HCT116 (cell line): ENCODE results near the gene PGR. TPM values are rescaled to one million over a fixed set of nuclear protein-coding genes. Genes with fewer than 3 reads are reported as not detected.

Experiments
- ATAC-seq: fragments of 200-7000 bp; cut with Tn5 transposase; 2 replicates; pipeline ENCODE4 v1.9.1; 2020; ENCODE audit warnings: mild to moderate bottlenecking, moderate library complexity
- BruUV-seq: library from RNA; stranded (reverse); fragments of 400-500 nt; replicated peaks from 2 replicates; lab custom pipeline; 2021; lab: Mats Ljungman, UMichigan
- CTCF ChIA-PET: fragments of 300-600 bp; sonication (Branson Sonifier 250); formaldehyde crosslinking; loops from one replicate; lab custom pipeline; 2021; ENCODE audit warnings: antibody characterized with exemption; lab: Charles Lee
- POLR2A ChIA-PET: fragments of 300-600, 350-600 bp; sonication (Branson Sonifier 250); formaldehyde crosslinking; loops from one replicate; lab custom pipeline; 2021; ENCODE audit warnings: antibody characterized with exemption; lab: Charles Lee
- RAD21 ChIA-PET, 2 experiments: fragments of 300-600 bp; sonication (Branson Sonifier 250); formaldehyde crosslinking; loops; one replicate each; lab custom pipeline; 2023; ENCODE audit warnings: low total read pairs in 2 of 2; ENCODE audit not compliant: uncharacterized antibody in 2 of 2, unreplicated experiment in 2 of 2, low non-redundant PET in 1 of 2; lab: Charles Lee
- DNase-seq: peaks from one replicate; pipeline ENCODE4 v3.0.0-alpha.2; 2010; ENCODE audit warnings: low read depth, low spot score
- H2AFZ ChIP-seq: fragments of 200-600 bp; shearing (Covaris generic), sonication (generic); 2 replicates; pipeline ENCODE4 v1.6.1; 2017; ENCODE audit warnings: low read depth, mixed run types, mixed read lengths, antibody characterized with exemption, low read length; ENCODE audit not compliant: poor library complexity, severe bottlenecking
- H3K27ac ChIP-seq: 2 replicates; pipeline ENCODE4 v1.5.1; 2012; ENCODE audit warnings: low read depth, low read length
- H3K27me3 ChIP-seq: fragments of 200-600 bp; sonication (generic); 2 replicates; pipeline ENCODE4 v1.6.1; 2016; ENCODE audit warnings: mixed run types, low read length, mixed read lengths; ENCODE audit not compliant: insufficient read depth
- H3K36me3 ChIP-seq, 2 experiments: fragments of 200-500 bp in 1 of 2; fragments of 200-600 bp in 1 of 2; sonication (Bioruptor generic) in 1 of 2; sonication (generic) in 1 of 2; 2 replicates each; pipeline versions ENCODE4 v1.5.1 to v1.6.1; 2014 to 2016; ENCODE audit warnings: low read length in 2 of 2, inconsistent platforms in 1 of 2, mixed read lengths in 1 of 2, mixed run types in 1 of 2; ENCODE audit not compliant: insufficient read depth in 2 of 2, control insufficient read depth in 1 of 2
- H3K4me1 ChIP-seq, 2 experiments: fragments of 200-600 bp in 1 of 2; sonication (generic) in 1 of 2; 2 replicates each; pipeline versions ENCODE4 v1.5.1 to v1.6.1; 2012 to 2017; ENCODE audit warnings: low read length in 2 of 2, inconsistent platforms in 1 of 2, mild to moderate bottlenecking in 1 of 2, mixed read lengths in 1 of 2, mixed run types in 1 of 2, moderate library complexity in 1 of 2; ENCODE audit not compliant: insufficient read depth in 2 of 2, control insufficient read depth in 1 of 2
- H3K4me2 ChIP-seq: fragments of 200-600 bp; sonication (generic); 2 replicates; pipeline ENCODE4 v1.6.1; 2017; ENCODE audit warnings: mixed run types, low read length, mixed read lengths
- H3K4me3 ChIP-seq, 2 experiments: fragments of 200-600 bp in 1 of 2; sonication (generic) in 1 of 2; replicated peaks in 1 of 2; 2 replicates each; pipeline ENCODE4 v1.5.1; 2011 to 2016; ENCODE audit warnings: low read length in 2 of 2, control low read depth in 1 of 2, low read depth in 1 of 2, mild to moderate bottlenecking in 1 of 2, mixed read lengths in 1 of 2, mixed run types in 1 of 2
- H3K79me2 ChIP-seq: fragments of 200-600 bp; sonication (generic); 2 replicates; pipeline ENCODE4 v1.6.1; 2017; ENCODE audit warnings: mild to moderate bottlenecking, mixed run types, low read length, moderate library complexity, mixed read lengths; ENCODE audit not compliant: insufficient read depth
- H3K9ac ChIP-seq: fragments of 200-600 bp; sonication (generic); 2 replicates; pipeline ENCODE4 v1.6.1; 2016; ENCODE audit warnings: low read length, mixed read lengths
- H3K9me2 ChIP-seq: fragments of 200-600 bp; sonication (generic), shearing (Covaris generic); 2 replicates; pipeline ENCODE4 v1.6.1; 2017; ENCODE audit warnings: mixed run types, mild to moderate bottlenecking, moderate library complexity; ENCODE audit not compliant: insufficient read depth
- H3K9me3 ChIP-seq, 2 experiments: fragments of 200-500 bp in 1 of 2; fragments of 200-600 bp in 1 of 2; sonication (Bioruptor generic) in 1 of 2; sonication (generic) in 1 of 2; 2 replicates each; pipeline ENCODE4 v1.6.1; 2014 to 2017; ENCODE audit warnings: low read length in 2 of 2, mixed read lengths in 2 of 2, inconsistent platforms in 1 of 2, low read depth in 1 of 2, mild to moderate bottlenecking in 1 of 2, mixed run types in 1 of 2, moderate library complexity in 1 of 2; ENCODE audit not compliant: control insufficient read depth in 1 of 2, insufficient read depth in 1 of 2
- H4K20me1 ChIP-seq: fragments of 200-600 bp; sonication (generic), shearing (Covaris generic); 2 replicates; pipeline ENCODE4 v1.6.1; 2017; ENCODE audit warnings: mixed run types, mild to moderate bottlenecking, moderate library complexity; ENCODE audit not compliant: insufficient read depth
- CBX3 ChIP-seq: IDR thresholded peaks from 2 replicates; pipeline ENCODE4 v1.6.1; 2012; ENCODE audit warnings: low read depth
- CEBPB ChIP-seq: IDR thresholded peaks from 2 replicates; pipeline ENCODE4 v1.6.1; 2012; ENCODE audit warnings: low read depth
- RAD21 ChIP-seq: IDR thresholded peaks from 2 replicates; pipeline ENCODE4 v1.6.1; 2012; ENCODE audit warnings: low read depth, mild to moderate bottlenecking
- SIN3A ChIP-seq: IDR thresholded peaks from 2 replicates; pipeline ENCODE4 v1.6.1; 2012; ENCODE audit warnings: low read depth
- TCF7L2 ChIP-seq: IDR thresholded peaks from 2 replicates; pipeline ENCODE4 v1.7.0; 2011; ENCODE audit warnings: borderline replicate concordance, inconsistent platforms; ENCODE audit not compliant: insufficient read depth, insufficient read length; ENCODE audit errors: extremely low read depth
- YY1 ChIP-seq: IDR thresholded peaks from 2 replicates; pipeline ENCODE4 v1.6.1; 2011; ENCODE audit warnings: low read length, low read depth, moderate library complexity, mild to moderate bottlenecking; ENCODE audit not compliant: insufficient replicate concordance; ENCODE audit errors: extremely low read depth
- ZFX ChIP-seq: fragments of 450-650 bp; IDR thresholded peaks from 2 replicates; pipeline ENCODE4 v1.6.1; 2017
- intact Hi-C: fragments of 100-400 bp; cut with micrococcal nuclease; formaldehyde crosslinking; loops from 2 replicates; pipeline ENCODE4 v1.10.0; 2022
- total RNA-seq: library from RNA; stranded (reverse); gene quantifications from one replicate; pipeline ENCODE4 v1.2.1, GENCODE V29; 2021; ENCODE audit not compliant: unreplicated experiment
- TF ChIP-seq, protein P1 (sequence below): IDR thresholded peaks from 2 replicates; pipeline ENCODE4 v1.6.1; 2011; ENCODE audit warnings: mild to moderate bottlenecking, low read length, moderate library complexity; ENCODE audit not compliant: insufficient replicate concordance; ENCODE audit errors: extremely low read depth
- TF ChIP-seq, protein P2 (sequence below): IDR thresholded peaks from 2 replicates; pipeline ENCODE4 v1.6.1; 2012

The PGR gene
- total RNA-seq, 1 experiment from 2014 or later, result not detected

DNA sequence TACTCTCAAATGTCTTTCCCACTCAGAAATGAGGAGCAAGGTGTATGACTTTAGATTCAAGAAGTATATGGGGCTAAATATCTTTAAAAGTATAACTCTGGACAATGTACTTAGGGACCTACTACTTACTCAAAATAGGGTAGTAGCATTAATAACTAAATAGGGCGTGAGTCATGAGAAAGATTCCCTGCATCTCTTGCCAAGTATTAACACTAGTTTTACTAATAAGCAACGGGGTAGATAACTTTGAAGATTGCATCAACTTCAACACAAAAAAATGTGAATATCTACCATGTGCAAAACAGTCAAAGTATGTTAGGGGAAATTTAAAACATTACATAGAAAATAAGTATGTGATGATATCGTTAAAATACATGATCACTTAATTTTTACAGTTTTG is 99.6 kb downstream of the PGR start:
- ChIA-PET POLR2A (no interaction called here), CTCF (no interaction called here), RAD21 (no interaction called here)
- BruUV-seq, result no TSS peak
- H2AFZ ChIP-seq, result no peak overlapping the region
- no peaks in the 10 kb centered on the region for H3K9me2 ChIP-seq
- no peak overlapping the region for H3K27ac ChIP-seq
- ATAC-seq (no peak), DNase-seq (no peak)
- intact Hi-C loops, result no loop called here
- H3K4me1 ChIP-seq, result no peaks in the 10 kb centered on the region
- H3K79me2 ChIP-seq, result no peaks in the 10 kb centered on the region
- H3K4me3 ChIP-seq, result no peak overlapping the region
- no peaks in the 10 kb centered on the region for H4K20me1 ChIP-seq
- H3K27me3 ChIP-seq, result no peaks in the 10 kb centered on the region
- TF ChIP-seq CBX3, result no peak
- TF ChIP-seq ZFX, result no peak
- TF ChIP-seq, protein P1, sequence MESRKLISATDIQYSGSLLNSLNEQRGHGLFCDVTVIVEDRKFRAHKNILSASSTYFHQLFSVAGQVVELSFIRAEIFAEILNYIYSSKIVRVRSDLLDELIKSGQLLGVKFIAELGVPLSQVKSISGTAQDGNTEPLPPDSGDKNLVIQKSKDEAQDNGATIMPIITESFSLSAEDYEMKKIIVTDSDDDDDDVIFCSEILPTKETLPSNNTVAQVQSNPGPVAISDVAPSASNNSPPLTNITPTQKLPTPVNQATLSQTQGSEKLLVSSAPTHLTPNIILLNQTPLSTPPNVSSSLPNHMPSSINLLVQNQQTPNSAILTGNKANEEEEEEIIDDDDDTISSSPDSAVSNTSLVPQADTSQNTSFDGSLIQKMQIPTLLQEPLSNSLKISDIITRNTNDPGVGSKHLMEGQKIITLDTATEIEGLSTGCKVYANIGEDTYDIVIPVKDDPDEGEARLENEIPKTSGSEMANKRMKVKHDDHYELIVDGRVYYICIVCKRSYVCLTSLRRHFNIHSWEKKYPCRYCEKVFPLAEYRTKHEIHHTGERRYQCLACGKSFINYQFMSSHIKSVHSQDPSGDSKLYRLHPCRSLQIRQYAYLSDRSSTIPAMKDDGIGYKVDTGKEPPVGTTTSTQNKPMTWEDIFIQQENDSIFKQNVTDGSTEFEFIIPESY, result no peak
- no peak for TF ChIP-seq RAD21
- no peak for TF ChIP-seq SIN3A
- no peaks in the 10 kb centered on the region for H3K9me3 ChIP-seq
- H3K9ac ChIP-seq, result no peak overlapping the region
- no peak overlapping the region for H3K4me2 ChIP-seq
- H3K36me3 ChIP-seq, result no peaks in the 10 kb centered on the region

DNA sequence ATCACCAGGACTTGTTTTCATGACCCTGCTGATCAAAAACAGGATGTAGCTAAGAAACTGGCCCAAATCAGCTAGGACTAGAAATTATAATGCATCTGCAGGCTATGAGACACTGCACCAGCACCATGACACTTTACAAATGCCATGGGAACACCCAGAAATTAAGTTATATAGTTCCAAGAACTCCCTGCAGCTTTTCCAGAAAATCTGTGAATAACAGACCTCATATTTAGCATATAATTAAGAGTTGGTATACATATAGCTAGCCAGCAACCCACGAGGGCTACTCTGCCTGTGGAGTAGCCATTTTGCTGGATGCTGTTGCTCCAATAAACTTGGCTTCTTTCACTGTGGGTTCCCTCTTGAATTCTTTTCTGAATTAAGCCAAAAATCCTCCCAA is 101.0 kb downstream of the PGR start:
- H4K20me1 ChIP-seq, result no peaks in the 10 kb centered on the region
- no peak overlapping the region for H3K4me2 ChIP-seq
- no peaks in the 10 kb centered on the region for H3K79me2 ChIP-seq
- no peak overlapping the region for H2AFZ ChIP-seq
- intact Hi-C loops, result no loop called here
- ATAC-seq, result no peak
- no peaks in the 10 kb centered on the region for H3K9me3 ChIP-seq
- no TSS peak for BruUV-seq
- ChIA-PET POLR2A (no interaction called here), CTCF (no interaction called here)
- no peak for DNase-seq
- no peak overlapping the region for H3K4me3 ChIP-seq
- H3K9ac ChIP-seq, result no peak overlapping the region
- no peak for TF ChIP-seq TCF7L2
- TF ChIP-seq CEBPB, result no peak
- no peak for TF ChIP-seq CBX3
- TF ChIP-seq YY1, result no peak
- TF ChIP-seq, protein P2, sequence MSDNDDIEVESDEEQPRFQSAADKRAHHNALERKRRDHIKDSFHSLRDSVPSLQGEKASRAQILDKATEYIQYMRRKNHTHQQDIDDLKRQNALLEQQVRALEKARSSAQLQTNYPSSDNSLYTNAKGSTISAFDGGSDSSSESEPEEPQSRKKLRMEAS, result no peak
- TF ChIP-seq, all 23 proteins: peak for 0
- Histone ChIP-seq H3K27me3 (no peaks in the 10 kb centered on the region), H3K27ac (no peak overlapping the region), H3K4me1 (no peaks in the 10 kb centered on the region), H3K9me2 (no peaks in the 10 kb centered on the region), H3K36me3 (no peaks in the 10 kb centered on the region)
- RAD21 ChIA-PET, result no interaction called here
